Stimulated activated CD8-positive, alpha-beta memory T cell treated with anti-CD3 and anti-CD28 coated beads, Interleukin-7, amount 100 ng/mL, for 4 hours (primary cell): ENCODE results near the gene PARN.

ENCODE experiments used
- DNase-seq, 2 donors: peaks; one replicate each; pipeline ENCODE4 v3.0.0-alpha.2; 2020; ENCODE audit warnings: low read depth in 2 of 2

The PARN gene

DNA sequence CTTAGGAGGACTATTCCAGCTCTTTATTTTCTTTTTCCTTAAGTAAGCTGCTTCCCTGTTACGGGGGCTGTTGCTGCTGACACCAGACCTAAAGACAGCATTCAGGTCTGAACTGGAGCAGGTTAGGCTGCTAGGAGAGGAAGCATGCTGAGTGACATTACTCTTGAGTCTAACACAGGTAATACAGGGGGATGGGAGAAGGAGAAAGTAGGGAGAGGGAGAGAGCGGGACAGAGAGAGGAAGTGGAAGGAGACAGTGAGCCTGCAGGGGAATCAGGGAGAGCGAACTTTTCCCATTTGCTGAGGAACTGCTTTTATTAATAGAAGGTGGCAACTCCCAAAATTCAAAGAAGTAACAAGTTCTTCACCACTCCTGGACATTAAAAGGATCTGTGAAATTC is 130.9 kb downstream of the PARN start:
- DNase-seq = no peak

DNA sequence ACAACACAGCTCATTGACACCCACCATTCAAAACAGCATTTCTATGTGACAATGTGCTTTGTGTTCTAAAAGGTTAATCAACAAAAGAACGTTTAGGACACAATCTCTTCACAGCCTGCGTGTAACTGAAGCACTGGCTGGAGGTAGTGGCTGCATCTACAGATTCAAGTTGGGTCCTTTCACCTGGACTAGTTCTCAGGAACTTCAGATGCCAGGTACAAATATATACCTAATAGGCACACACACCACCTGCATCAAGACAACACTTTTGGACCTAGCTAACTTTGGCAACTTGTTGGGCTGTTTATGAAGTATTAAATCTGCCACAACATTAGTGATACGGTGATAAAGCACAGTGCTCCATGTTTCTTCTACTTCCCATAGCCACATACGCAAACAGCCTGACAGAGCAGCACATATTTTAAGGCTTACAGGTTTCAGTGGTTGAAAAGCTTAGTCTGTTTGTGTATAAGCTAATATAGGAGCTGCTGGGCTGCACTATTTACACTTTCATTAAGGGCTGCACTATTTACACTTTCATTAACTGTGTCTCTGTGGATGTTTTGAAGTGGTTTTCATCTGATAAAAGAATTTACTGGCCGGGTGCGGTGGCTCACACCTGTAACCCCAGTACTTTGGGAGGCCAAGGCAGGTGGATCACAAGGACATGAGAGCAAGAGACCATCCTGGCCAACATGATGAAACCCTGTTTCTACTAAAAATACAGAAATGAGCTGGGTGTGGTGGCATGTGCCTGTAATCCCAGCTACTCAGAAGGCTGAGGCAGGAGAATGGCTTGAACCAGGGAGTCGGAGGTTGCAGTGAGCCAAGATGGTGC is 132.6 kb downstream of the PARN start:
- no peak for DNase-seq

DNA sequence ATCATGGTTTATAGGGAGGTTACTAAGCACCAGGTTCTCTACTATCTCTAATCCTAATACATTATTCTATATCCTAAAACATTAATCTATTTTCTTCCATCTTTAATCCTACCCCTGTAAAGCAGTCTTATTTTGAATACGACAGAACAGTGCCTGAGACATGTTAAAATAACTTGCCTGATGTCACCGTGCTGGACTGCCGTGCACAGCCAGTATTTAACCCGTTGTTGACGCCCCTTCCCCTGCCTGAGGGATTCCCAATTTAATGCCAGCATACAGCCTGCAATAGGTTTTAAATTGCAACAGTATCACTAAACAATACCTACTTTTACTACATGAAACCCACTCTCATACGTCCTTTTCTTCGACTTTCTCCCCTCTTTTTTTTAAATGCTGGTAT is 133.3 kb downstream of the PARN start:
- DNase-seq = no peak

DNA sequence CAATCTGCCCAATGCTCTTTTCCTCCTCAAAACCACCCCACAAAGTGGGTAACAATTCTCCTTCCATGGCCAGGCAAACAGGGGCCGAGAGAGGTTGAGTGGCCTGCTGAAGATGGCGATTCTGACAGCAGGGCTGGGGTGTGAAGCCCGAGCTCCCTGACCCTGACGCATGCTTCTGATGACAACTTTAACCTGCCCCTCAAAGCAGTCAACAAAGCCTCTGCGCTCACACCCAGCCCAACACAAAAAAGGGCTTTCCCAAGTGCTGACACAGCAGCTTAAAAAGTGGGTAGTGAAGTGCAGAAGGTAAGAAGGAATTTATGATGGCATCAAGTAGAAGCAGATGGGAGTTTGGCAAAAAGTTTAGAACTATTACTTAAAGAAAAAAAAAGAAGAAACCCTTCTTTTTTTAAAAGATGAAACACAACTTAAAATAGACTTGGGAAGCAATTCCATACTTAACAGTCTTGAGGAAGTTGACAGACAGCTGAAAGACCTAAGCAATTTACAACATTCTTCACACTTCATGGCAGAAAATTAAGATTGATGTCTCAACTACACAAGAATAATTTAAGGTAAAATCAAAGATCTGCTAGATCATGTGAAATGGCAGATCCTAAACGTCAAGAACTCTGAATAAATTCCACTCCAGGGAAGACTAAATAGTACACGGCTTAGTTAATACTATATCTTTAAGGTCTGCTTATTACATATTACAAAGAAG is 133.9 kb downstream of the PARN start:
- DNase-seq = no peak

DNA sequence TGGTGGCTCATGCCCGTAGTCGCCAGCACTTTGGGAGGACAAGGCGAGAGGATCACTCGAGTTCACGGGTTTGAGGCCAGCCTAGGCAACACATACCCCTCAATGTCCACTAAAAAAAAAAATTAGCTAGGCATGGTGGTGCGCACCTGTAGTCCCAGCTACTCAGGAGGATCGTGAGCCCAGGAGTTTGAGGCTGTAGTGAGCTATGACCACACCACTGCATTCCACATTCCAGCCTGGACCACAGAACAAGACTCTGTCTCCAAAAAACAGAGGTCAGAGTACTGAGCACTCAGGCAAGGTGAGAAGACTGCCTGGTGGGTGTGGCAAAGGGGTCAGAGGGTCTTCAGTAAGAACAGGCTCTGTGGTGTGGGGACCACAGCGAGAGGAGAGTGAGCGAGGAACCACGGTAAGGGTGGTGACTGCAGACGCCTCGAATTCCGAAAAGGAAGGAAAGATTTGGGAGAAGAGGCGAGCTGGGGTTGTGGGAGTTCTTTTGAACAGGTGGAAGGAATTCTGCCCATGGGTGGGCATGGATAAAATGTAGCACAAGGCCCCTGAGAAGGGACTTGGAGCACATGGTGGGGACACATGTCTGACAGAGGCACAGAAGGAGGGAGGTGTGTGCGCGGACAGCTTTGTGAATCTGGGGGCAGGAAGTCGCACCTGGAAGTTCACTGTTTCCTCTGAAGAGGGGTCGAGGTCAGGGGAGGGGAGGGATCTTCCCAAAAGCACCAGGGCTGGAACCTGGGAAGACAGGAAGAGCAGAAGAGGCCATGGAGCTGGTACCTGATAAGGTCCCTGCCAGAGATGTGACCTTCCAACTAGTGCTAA is 134.6 kb downstream of the PARN start:
- no peak for DNase-seq

DNA sequence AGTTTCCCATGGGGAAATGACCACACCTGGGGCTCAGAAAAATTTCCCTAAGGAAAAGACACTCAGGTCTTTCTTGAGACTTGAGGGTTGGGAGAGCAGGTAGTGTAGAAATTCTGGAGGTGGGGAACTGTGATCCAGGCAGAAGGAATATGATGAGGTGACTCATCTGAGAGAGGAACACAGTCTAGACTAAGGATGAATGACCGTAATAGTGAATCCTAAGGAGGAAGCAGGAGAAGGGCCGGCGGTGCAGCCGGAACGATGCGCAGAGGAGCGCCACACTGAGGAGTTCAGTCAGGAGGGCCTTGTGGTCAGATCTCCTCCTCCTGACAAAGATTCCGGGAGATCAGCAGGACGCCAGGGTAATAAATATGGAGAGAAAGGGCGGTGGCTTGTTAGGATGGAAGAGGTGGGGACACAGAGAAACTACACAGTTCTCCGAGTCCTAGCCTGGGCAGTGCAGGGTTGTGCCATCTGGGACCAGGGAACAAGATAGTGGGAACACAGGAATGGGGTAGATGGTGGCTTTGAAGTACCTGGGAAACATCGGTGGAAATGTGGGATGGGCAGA is 135.6 kb downstream of the PARN start:
- no peak for DNase-seq

DNA sequence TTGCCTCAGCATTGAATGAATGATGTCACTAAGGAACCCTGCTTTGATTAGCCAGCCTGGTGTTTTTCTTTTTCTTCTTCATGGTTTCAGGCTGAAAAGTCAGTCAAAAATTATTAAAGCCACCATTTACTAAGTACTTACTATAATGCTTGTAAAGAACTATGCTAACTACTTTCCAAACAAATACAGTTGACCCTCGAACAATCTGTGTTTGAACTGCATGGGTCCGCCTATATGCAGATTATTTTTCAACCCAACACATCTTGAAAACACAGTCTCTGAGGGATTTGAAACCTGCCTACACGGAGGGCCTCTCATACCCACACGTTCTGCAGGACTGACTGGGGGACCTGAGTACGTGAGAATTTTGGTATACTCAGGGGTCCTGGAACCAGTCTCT is 136.3 kb downstream of the PARN start:
- no peak for DNase-seq

DNA sequence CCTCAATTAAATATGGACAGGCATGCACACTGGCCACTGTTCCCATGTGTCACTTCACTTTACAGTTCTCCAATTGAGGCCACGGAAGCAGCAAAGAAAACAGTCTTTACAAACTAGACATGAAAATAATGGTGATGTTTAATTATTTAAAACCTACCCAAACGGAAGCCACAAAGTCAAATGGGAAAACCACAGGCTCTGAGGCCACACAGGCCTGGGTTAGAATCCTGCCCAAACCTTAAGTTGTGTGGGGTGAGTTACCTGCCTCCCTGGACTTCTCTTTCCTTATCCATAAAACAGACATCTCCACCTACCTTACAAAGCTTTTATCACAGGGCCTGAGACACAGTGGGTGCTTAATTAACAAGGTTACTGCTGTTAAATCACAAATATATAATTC is 137.4 kb downstream of the PARN start:
- DNase-seq = no peak

DNA sequence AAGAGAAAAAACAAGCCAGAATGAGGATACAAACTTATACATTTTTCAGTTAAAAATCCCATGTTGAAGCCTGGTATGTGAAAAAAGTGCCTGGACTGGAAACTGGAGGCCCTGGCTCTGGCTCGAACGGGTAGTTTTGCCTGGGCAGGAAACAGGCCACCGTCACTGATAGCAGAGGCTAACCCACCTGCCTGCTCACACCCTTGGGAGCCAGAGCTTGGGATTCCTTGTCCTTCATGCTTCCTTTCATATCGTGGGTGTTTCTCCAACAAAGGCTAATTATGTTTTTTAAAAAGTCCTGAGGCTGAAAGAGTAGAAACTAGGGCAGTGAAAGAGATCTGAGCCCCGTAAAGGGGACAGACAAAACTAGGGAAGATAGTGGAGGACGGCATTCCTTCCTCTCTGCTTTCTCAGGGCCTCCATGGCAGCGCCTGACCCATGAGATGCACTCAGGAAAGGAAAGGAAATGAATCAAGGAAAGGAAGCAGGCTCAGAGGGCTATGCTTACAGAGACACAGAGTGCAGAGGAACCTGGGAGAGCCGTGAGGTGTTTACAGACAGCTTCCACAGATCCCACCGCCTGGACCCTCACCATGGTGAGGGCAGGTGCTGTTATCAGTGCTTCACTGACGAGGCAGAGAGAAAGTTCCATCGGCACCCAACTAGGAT is 138.1 kb downstream of the PARN start:
- DNase-seq = no peak

DNA sequence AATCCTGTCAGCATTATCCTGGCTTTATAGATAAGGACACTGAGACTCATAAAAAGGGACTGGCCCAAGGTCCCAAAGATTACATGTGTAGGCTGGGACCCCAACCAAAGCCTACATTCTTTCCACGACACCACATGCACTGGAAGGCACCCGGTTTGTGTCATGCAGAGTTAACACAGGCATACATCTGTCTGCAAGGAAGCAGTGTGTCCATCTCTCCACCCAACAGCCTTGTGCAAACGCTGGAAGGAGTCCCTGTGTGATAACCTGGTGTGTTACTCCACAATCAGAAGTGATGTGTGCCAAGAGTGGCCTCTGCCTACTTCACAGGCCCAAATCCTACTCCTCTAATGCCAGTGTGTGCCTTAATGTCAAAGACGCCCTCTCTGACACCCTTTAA is 139.8 kb downstream of the PARN start:
- DNase-seq = no peak

DNA sequence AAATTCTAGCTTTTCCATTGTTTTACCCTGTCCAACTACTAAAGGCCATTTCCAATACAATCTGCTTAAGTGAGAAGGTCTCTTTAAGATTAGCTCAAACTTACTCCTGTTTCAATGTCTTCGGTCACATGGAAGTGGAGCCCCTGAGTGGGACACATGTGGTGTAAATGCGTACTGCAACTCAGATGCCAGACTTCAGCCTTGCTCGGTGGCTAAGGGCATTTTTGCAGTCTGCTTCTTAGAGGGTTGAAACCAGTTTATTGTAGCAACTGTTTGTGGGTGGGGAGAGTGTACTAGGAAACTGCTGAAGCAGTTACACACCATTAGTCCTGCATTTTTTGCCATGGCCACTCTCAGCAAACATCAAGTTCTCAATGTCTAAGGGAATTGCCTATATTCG is 140.6 kb downstream of the PARN start:
- no peak for DNase-seq

DNA sequence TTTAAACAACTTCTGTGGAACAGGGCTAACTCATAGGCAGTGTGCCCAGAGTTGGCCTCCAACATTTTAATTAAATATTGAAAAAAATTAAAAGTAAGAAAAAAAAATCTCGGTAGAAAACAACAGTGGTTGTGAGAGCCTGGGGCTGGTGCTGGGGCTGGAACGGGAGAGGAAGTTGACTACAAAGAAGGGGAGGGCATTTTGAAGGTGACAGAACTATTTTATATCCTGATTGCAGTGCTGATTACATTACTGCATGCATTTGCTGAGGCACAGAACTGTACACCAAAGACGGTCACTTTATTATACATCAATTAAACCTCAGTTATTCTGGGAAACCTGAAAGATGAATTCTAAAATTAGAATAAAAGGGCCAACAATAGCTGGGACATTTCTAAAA is 142.5 kb downstream of the PARN start:
- DNase-seq = no peak

DNA sequence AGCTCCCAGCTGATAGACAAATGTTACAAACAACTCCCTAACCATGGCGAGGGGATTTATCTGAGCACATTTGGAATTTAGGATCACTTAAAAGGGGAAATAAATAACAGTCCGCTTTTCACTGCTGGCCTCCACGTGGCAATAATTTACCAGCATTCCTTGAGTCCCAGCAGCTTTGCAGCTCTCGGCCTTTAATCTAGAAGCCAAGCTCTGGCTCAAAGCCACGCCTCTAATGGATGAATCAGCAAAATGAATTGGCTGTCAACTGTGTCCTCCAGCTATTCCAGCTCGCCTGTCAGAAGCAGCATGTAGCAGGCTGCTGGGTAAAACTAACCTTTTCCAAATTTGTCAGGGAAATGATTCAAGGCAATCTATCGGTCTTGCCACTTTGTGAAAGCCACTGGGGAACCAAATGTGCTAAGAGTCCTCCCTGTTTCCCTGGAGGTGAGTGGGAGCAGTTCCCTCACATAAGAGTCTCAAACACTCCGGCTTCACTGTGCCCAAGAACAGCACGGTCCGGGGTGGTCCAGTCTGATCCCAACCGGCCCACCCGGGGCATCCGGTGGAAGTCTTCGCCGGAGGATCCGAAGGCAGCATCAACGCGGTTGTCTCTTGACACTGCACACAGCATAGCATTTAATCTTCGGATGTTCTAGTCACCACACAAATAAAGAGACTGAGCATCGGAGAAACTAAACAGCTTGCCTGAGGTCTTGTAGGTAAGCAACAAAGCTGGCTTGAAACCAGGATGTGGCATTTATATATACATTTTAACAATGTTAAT is 143.3 kb downstream of the PARN start:
- no peak for DNase-seq

DNA sequence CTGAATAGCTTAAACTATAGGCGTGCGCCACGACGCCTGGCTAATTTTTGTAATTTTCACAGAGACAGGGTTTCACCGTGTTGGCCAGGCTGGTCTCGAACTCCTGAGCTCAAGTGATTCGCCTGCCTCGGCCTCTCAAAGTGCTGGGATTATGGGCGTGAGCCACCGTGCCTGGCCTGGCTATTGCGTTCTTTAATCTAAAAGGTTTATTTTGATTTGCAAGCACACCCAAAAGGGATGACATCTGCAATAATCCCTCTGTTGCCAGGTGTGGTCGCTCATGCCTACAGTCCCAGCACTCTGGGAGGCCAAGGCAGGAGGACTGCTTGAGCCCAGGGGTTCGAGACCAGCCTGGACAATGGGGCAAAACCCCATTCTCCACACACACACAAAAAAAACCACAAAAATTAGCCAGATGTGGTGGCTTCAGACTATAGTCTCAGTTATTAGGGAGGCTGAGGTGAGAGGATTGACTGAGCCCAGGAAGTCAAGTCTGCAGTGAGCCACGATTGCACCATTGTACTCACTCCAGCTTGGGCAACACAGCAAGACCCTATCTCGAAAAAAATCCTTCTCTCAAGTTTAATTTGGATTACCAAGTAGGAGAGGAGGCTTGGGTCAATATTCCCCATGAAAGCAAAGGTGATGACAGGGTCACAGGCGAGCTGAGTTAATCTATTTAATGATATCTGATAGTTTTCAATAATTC is 144.1 kb downstream of the PARN start:
- DNase-seq = no peak

DNA sequence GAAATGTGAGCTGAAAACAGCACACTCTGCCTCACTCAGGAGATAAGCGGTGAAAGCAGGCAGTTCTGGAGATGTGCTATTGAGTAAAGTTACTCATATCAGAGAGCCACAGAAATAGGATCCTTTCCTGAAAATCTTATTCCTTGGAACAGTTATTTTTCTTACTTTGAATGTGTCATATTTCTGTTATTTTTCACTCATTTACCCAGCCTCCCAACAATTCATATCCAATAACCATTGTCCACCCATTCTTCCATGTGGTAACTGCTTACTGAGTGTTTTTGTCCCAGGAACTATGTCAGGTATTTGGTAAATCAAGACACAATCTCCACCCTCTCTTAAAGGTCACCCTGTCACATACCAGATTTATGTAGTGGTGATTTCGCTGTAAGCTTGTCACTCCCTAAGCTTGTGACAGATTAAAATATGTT is 144.9 kb downstream of the PARN start:
- DNase-seq = no peak

DNA sequence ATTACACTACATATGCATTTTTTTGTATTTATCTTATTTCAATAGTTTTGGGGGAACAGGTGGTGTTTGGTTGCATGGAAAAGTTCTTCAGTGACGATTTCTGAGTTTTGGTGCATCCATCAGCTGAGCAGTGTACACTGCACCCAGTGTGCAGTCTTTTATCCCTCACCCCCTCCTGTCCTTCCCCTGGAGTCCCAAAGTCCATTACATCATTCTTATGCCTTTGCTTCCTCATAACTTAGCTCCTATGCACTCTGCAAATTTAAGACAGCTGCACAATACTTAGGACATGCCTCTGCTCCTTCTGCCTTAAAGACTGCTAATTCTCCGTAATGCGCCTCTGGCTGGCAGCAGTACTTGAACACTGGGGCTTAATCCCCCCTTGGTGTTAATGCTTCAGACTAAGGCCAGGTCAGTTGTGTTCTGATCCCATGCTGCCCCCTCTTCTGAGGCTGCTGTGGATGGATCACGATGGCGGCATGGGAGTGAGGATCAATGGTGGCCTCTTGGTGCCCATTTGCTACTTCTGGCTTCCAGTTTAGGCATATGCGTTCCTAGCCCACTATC is 146.2 kb downstream of the PARN start:
- DNase-seq = no peak

DNA sequence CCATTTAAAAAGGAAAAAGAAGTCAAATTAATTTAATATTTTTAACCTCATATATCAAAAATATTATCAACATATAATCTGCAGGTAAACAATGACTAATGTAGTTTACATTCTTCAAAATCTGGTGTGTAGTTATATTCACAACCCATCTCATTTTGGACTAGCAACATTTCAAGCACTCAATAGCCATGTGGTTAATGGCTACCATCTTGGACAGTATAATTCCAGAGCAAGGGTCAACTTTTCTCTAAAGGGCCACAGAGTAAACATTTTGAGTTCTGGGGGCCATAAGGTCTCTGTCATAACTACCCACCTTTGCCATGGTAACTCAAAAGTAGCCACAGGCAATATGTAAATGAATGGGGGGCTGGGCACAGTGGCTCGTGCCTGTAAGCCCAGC is 153.9 kb downstream of the PARN start:
- no peak for DNase-seq

DNA sequence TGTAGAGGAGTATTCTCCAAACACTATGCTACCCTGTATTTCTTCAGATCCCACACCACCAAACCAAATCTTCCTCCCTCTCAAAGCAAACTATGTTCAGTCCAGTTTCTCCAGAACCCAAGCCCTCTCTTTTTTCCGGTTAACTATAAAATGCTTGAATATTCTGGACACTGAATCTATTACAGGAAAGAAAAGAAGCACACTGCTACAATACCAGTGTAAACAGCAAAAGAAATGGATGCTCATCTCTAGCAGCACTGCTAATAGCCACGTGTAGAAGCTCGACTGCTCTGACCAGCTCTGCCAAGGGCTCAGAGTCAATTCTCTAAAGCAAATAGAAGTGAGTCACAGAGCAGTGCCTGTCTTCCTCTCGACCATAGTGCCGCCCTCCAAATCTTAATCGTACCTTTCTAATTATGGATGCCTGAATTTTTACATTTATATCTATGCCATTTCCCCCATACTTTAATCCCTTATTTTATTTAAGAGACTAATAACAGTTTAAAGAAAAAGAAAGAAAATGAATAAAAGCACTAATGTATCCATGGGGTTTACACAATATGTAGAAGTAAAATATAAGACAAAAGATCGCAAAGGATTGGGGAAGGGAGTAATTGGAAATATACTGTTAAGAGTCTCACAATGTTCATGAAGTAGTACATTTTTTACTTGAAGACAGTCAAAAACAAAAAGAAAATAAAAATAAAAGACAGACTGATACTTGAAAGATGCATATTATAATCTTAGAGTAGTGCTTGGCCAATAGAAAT is 154.5 kb downstream of the PARN start:
- no peak for DNase-seq

DNA sequence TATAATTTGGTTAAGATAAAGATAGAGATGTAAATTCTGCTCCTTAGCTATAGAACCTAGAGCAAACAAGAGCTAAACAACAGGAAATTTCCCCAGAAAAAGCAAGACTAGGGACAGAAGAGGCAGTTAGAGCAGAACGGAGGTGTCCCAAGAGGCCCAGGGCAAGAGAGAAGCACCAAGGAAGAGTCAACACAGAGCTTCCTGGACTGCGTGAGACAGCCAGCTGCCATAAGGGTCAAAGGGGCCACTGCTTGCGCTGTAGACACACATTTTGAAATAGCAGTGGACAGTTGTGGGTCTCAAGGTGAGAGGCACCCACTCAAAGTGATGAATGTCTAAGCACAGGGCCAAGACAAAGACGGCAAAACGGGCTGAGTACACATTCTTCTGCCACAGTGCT is 156.6 kb downstream of the PARN start:
- DNase-seq = no peak
